ENCODE measurements around the gene CAMK2A. TPM values are rescaled to one million over a fixed set of nuclear protein-coding genes. Genes with fewer than 3 reads are reported as not detected.
A peak's percentile ranks its signal among the peaks of the same experiment; 100 is the strongest.

The CAMK2A gene
- total and polyA plus RNA-seq, 2 experiments from 2014 or later: 11.8 to 47.7 TPM

- no peak for TF ChIP-seq CTCF (IDR thresholded peaks at IDR 0.05; ENCODE audit: low read depth, low read length)
- no peaks in the 10 kb centered on the region for H3K9me3 ChIP-seq (ENCODE audit: low read depth)
- no peak within 1 kb of the TSS for H3K27ac ChIP-seq
- peak in 1 of 2 donors; percentile 50 for DNase-seq (ENCODE audit: low read depth in 1 of 2, low spot score in 1 of 2)
- no peaks in the 10 kb centered on the region for H3K36me3 ChIP-seq
- H3K27me3 ChIP-seq: peaks cover 67% of the 10 kb centered on the region
- H3K4me3 ChIP-seq: peak within 1 kb of the TSS; percentile 19
- H3K4me1 ChIP-seq (ENCODE audit: low read depth): no peaks in the 10 kb centered on the region
Observed at GRCh38 chr5:150189728-150190502, 99.7 kb downstream of the CAMK2A start, which contains the start of gene SLC6A7. TSS of gene SLC6A7 (plus strand) at chr5:150190062. CDS start at chr5:150190328, 266 bp downstream.

GRCh38 chr5:150189326-150189725 lies 100.2 kb downstream of the CAMK2A start:
- Histone ChIP-seq H3K9me3 (ENCODE audit: low read depth) (no peaks in the 10 kb centered on the region), H3K36me3 (no peaks in the 10 kb centered on the region), H3K27me3 (peaks cover 67% of the 10 kb centered on the region), H3K27ac (no peak overlapping the region), H3K4me3 (no peak overlapping the region), H3K4me1 (ENCODE audit: low read depth) (no peaks in the 10 kb centered on the region)
- DNase-seq (ENCODE audit: low read depth in 1 of 2, low spot score in 1 of 2): no peak
- TF ChIP-seq CTCF (IDR thresholded peaks at IDR 0.05; ENCODE audit: low read depth, low read length): no peak

GRCh38 chr5:150188146-150188842 lies 101.3 kb downstream of the CAMK2A start:
- TF ChIP-seq CTCF (IDR thresholded peaks at IDR 0.05; ENCODE audit: low read depth, low read length): no peak
- no peaks in the 10 kb centered on the region for H3K36me3 ChIP-seq
- DNase-seq (ENCODE audit: low read depth in 1 of 2, low spot score in 1 of 2): no peak
- H3K27me3 ChIP-seq: peaks cover 67% of the 10 kb centered on the region
- no peak overlapping the region for H3K27ac ChIP-seq
- H3K4me3 ChIP-seq: no peak overlapping the region
- H3K4me1 ChIP-seq (ENCODE audit: low read depth): no peaks in the 10 kb centered on the region
- no peaks in the 10 kb centered on the region for H3K9me3 ChIP-seq (ENCODE audit: low read depth)

DNA sequence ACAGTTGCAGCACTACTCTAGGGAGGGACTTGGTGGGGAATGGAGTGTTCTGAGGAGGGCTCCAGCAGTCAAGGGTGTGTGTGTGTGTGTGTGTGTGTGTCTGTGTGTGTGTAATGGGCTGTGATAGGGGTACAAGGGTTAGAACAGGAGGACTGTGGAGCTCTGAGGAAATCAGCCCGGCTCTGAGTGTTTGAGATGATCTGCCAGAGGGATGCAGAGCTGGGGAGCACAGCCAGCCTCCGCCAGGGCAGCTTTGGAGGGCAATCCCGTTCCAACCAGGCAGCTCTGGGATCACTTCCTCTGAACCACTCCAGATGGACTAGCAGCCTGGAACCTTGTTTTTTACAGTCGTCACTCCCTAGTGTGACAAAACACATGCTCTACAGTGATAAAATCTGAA lies 102.7 kb downstream of the CAMK2A start:
- peaks cover 58% of the 10 kb centered on the region for H3K27me3 ChIP-seq

GRCh38 chr5:150186137-150186536 lies 103.4 kb downstream of the CAMK2A start:
- peaks cover 52% of the 10 kb centered on the region for H3K27me3 ChIP-seq

More for the DNA sequence above, 102.7 kb downstream of the CAMK2A start:
- DNase-seq (ENCODE audit: low read depth in 1 of 2, low spot score in 1 of 2): no peak
- H3K4me1 ChIP-seq (ENCODE audit: low read depth): no peaks in the 10 kb centered on the region
- H3K4me3 ChIP-seq: no peak overlapping the region
- H3K9me3 ChIP-seq (ENCODE audit: low read depth): no peaks in the 10 kb centered on the region
- H3K27ac ChIP-seq: no peak overlapping the region
- TF ChIP-seq CTCF (IDR thresholded peaks at IDR 0.05; ENCODE audit: low read depth, low read length): no peak
- H3K36me3 ChIP-seq: no peaks in the 10 kb centered on the region

More at GRCh38 chr5:150186137-150186536, 103.4 kb downstream of the CAMK2A start:
- no peak overlapping the region for H3K4me3 ChIP-seq
- H3K4me1 ChIP-seq (ENCODE audit: low read depth): no peaks in the 10 kb centered on the region
- H3K36me3 ChIP-seq: no peaks in the 10 kb centered on the region
- H3K9me3 ChIP-seq (ENCODE audit: low read depth): no peaks in the 10 kb centered on the region
- TF ChIP-seq CTCF (IDR thresholded peaks at IDR 0.05; ENCODE audit: low read depth, low read length): no peak
- H3K27ac ChIP-seq: no peak overlapping the region
- no peak for DNase-seq (ENCODE audit: low read depth in 1 of 2, low spot score in 1 of 2)

Data from cardiac muscle cell (in vitro differentiated cells and primary cell).